Astrocyte (in vitro differentiated cells and primary cell): Measurements from ENCODE around the gene SRSF5. TPM values are rescaled to one million over a fixed set of nuclear protein-coding genes. Genes with fewer than 3 reads are reported as not detected.

ENCODE experiments used
- DNase-seq: peaks from one replicate; pipeline ENCODE4 v3.0.0-alpha.2; 2010; ENCODE audit warnings: low read depth
- FAIRE-seq: peaks from 2 replicates; lab custom pipeline; 2011; peaks lifted over from hg19 to GRCh38; lab: Jason Lieb, UNC
- H2AFZ ChIP-seq: 2 replicates; pipeline ENCODE4 v1.6.0; 2012; ENCODE audit warnings: low read depth, low read length, inconsistent platforms
- H3K27ac ChIP-seq: 2 replicates; pipeline ENCODE4 v1.5.1; 2011; ENCODE audit warnings: low read depth, low read length, inconsistent platforms
- H3K27me3 ChIP-seq: 2 replicates; pipeline ENCODE4 v1.6.0; 2011; ENCODE audit warnings: low read length, inconsistent platforms; ENCODE audit not compliant: insufficient read depth
- H3K36me3 ChIP-seq: 2 replicates; pipeline ENCODE4 v1.5.1; 2011; ENCODE audit warnings: low read length, inconsistent platforms; ENCODE audit not compliant: insufficient read depth
- H3K4me1 ChIP-seq: 2 replicates; pipeline ENCODE4 v1.5.1; 2011; ENCODE audit warnings: low read length, inconsistent platforms; ENCODE audit not compliant: insufficient read depth
- H3K4me2 ChIP-seq: 2 replicates; pipeline ENCODE4 v1.6.0; 2012; ENCODE audit warnings: low read length, inconsistent platforms
- H3K4me3 ChIP-seq: 2 replicates; pipeline ENCODE4 v1.5.1; 2011; ENCODE audit warnings: low read depth, mild to moderate bottlenecking, low read length, inconsistent platforms; ENCODE audit not compliant: insufficient read depth
- H3K79me2 ChIP-seq: 2 replicates; pipeline ENCODE4 v1.6.0; 2012; ENCODE audit warnings: mild to moderate bottlenecking, low read length, inconsistent platforms; ENCODE audit not compliant: insufficient read depth
- H3K9ac ChIP-seq: 2 replicates; pipeline ENCODE4 v1.6.0; 2012; ENCODE audit warnings: mild to moderate bottlenecking, low read length, inconsistent platforms
- H3K9me3 ChIP-seq: 2 replicates; pipeline ENCODE4 v1.5.1; 2012; ENCODE audit warnings: low read depth, mild to moderate bottlenecking, low read length, inconsistent platforms; ENCODE audit not compliant: insufficient read depth
- H4K20me1 ChIP-seq: 2 replicates; pipeline ENCODE4 v1.6.0; 2012; ENCODE audit warnings: low read length, inconsistent platforms; ENCODE audit not compliant: insufficient read depth
- H3K27ac Mint-ChIP-seq: one replicate; pipeline ENCODE4 v1.8.0; 2021; ENCODE audit warnings: mild to moderate bottlenecking, mixed read lengths; ENCODE audit not compliant: unreplicated experiment
- H3K27me3 Mint-ChIP-seq: one replicate; pipeline ENCODE4 v1.8.0; 2021; ENCODE audit warnings: low read depth, mixed read lengths; ENCODE audit not compliant: unreplicated experiment
- H3K36me3 Mint-ChIP-seq: one replicate; pipeline ENCODE4 v1.8.0; 2021; ENCODE audit warnings: low read depth, mixed read lengths; ENCODE audit not compliant: unreplicated experiment
- H3K4me1 Mint-ChIP-seq: one replicate; pipeline ENCODE4 v1.8.0; 2021; ENCODE audit warnings: low read depth, mixed read lengths; ENCODE audit not compliant: unreplicated experiment
- H3K4me3 Mint-ChIP-seq: one replicate; pipeline ENCODE4 v1.8.0; 2021; ENCODE audit warnings: mild to moderate bottlenecking, moderate library complexity, mixed read lengths; ENCODE audit not compliant: unreplicated experiment
- H3K9me3 Mint-ChIP-seq: one replicate; pipeline ENCODE4 v1.8.0; 2021; ENCODE audit warnings: mild to moderate bottlenecking, mixed read lengths; ENCODE audit not compliant: unreplicated experiment
- EZH2 ChIP-seq: IDR thresholded peaks from 2 replicates; pipeline ENCODE4 v1.6.1; 2012; ENCODE audit warnings: mild to moderate bottlenecking, low read length, inconsistent platforms; ENCODE audit not compliant: insufficient read depth
- total RNA-seq: library from RNA; stranded (reverse); gene quantifications from 2 replicates; pipeline ENCODE4 v1.2.1, GENCODE V29; 2021
- TF ChIP-seq, protein P1 (sequence below): IDR thresholded peaks from 2 replicates; pipeline ENCODE4 v1.5.1; 2011; ENCODE audit warnings: low read depth, mild to moderate bottlenecking, inconsistent platforms, low read length, moderate library complexity; ENCODE audit not compliant: insufficient read depth

SRSF5 gene
- total RNA-seq, 1 donor from 2014 or later = 195 TPM

DNA sequence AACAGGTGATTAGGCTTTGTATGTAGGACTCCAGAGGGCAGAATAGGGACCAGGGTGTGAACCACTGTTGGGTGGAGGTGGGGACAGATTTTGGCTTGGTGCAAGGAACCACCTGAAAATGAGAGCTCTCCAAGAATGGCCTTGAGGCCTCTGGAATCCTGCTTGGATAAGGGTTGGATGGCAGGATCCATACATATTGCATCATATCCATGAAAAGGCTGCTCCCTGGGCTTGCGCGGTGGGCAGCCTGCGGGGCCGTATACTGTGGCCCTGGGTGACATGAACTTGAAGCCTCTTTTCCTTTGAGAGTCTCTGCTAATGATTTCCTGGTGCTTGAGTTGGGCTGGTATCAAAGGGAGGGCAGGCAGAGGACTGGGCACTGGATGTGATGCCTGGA, 31.4 kb downstream of the SRSF5 start:
- peaks cover 9% of the 10 kb centered on the region for H3K27me3 Mint-ChIP-seq
- no peak for FAIRE-seq
- H3K4me1 Mint-ChIP-seq = no peaks in the 10 kb centered on the region

DNA sequence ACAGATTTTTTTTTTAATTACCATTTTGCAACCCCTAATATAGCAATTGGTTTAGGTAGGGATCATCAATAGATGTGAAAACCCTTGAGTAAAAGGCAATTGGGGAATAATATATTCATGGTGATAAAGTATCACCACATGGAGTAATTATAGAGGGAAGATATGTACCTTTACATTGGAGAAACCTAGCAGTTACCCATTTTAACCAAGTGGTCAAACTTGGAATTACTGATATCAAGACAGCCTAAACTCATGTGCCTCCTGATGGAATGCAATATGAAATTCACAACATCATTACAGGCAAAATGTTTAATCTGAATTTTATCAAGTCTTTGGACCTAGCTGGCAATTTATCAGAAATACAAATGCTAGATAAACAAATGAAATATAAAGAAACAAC, 36.8 kb downstream of the SRSF5 start:
- Histone ChIP-seq H3K79me2 (no peaks in the 10 kb centered on the region), H3K4me2 (no peak overlapping the region), H2AFZ (no peak overlapping the region), H3K9ac (no peak overlapping the region), H3K4me1 (no peaks in the 10 kb centered on the region), H3K4me3 (no peak overlapping the region), H3K36me3 (no peaks in the 10 kb centered on the region), H3K27ac (no peak overlapping the region), H3K9me3 (no peaks in the 10 kb centered on the region), H3K27me3 (peaks cover 2% of the 10 kb centered on the region), H4K20me1 (no peaks in the 10 kb centered on the region)
- DNase-seq = no peak
- no peak overlapping the region for H3K4me3 Mint-ChIP-seq
- no peak overlapping the region for H3K27ac Mint-ChIP-seq
- peaks cover 6% of the 10 kb centered on the region for H3K9me3 Mint-ChIP-seq
- H3K4me1 Mint-ChIP-seq = no peaks in the 10 kb centered on the region
- H3K36me3 Mint-ChIP-seq = no peaks in the 10 kb centered on the region
- TF ChIP-seq EZH2 = no peak
- TF ChIP-seq, protein P1, sequence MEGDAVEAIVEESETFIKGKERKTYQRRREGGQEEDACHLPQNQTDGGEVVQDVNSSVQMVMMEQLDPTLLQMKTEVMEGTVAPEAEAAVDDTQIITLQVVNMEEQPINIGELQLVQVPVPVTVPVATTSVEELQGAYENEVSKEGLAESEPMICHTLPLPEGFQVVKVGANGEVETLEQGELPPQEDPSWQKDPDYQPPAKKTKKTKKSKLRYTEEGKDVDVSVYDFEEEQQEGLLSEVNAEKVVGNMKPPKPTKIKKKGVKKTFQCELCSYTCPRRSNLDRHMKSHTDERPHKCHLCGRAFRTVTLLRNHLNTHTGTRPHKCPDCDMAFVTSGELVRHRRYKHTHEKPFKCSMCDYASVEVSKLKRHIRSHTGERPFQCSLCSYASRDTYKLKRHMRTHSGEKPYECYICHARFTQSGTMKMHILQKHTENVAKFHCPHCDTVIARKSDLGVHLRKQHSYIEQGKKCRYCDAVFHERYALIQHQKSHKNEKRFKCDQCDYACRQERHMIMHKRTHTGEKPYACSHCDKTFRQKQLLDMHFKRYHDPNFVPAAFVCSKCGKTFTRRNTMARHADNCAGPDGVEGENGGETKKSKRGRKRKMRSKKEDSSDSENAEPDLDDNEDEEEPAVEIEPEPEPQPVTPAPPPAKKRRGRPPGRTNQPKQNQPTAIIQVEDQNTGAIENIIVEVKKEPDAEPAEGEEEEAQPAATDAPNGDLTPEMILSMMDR = no peak
- no peak for FAIRE-seq
- H3K27me3 Mint-ChIP-seq = peaks cover 3% of the 10 kb centered on the region

More for the DNA sequence above, 31.4 kb downstream of the SRSF5 start:
- Mint-ChIP-seq H3K9me3 (peaks cover 6% of the 10 kb centered on the region), H3K27ac (no peak overlapping the region), H3K36me3 (peaks cover 2% of the 10 kb centered on the region), H3K4me3 (no peak overlapping the region)
- H3K79me2 ChIP-seq = no peaks in the 10 kb centered on the region
- H4K20me1 ChIP-seq = no peaks in the 10 kb centered on the region
- H3K27ac ChIP-seq = no peak overlapping the region
- no peak overlapping the region for H3K9ac ChIP-seq
- no peaks in the 10 kb centered on the region for H3K36me3 ChIP-seq
- H3K27me3 ChIP-seq = no peaks in the 10 kb centered on the region
- no peak overlapping the region for H2AFZ ChIP-seq
- no peaks in the 10 kb centered on the region for H3K4me1 ChIP-seq
- no peaks in the 10 kb centered on the region for H3K9me3 ChIP-seq
- TF ChIP-seq, protein P1 = no peak
- no peak for TF ChIP-seq EZH2
- no peak overlapping the region for H3K4me3 ChIP-seq
- H3K4me2 ChIP-seq = no peak overlapping the region
- no peak for DNase-seq

GRCh38 chr14:69804902-69805301, 38.0 kb downstream of the SRSF5 start:
- H3K9me3 Mint-ChIP-seq = peaks cover 6% of the 10 kb centered on the region
- no peak overlapping the region for H3K4me3 Mint-ChIP-seq
- TF ChIP-seq, protein P1 = no peak
- TF ChIP-seq EZH2 = no peak
- peaks cover 3% of the 10 kb centered on the region for H3K27me3 Mint-ChIP-seq
- H3K79me2 ChIP-seq = no peaks in the 10 kb centered on the region
- H3K4me3 ChIP-seq = no peak overlapping the region
- H2AFZ ChIP-seq = no peak overlapping the region
- no peaks in the 10 kb centered on the region for H3K4me1 ChIP-seq
- no peaks in the 10 kb centered on the region for H3K36me3 ChIP-seq
- FAIRE-seq (no peak), DNase-seq (no peak)
- no peaks in the 10 kb centered on the region for H3K9me3 ChIP-seq
- no peaks in the 10 kb centered on the region for H3K36me3 Mint-ChIP-seq
- no peak overlapping the region for H3K27ac ChIP-seq
- no peak overlapping the region for H3K27ac Mint-ChIP-seq
- no peak overlapping the region for H3K4me2 ChIP-seq
- H4K20me1 ChIP-seq = no peaks in the 10 kb centered on the region
- no peaks in the 10 kb centered on the region for H3K4me1 Mint-ChIP-seq
- H3K27me3 ChIP-seq = peaks cover 2% of the 10 kb centered on the region
- H3K9ac ChIP-seq = no peak overlapping the region
